Neutrophil (primary cell): Measurements from ENCODE around the gene ZBTB26.
"Not testable (repeated sequence)": the region's sequence is repeated elsewhere in the genome, so short reads cannot be mapped to it uniquely, and the experiment has no call there.

Experiments used
- H3K27ac ChIP-seq: fragments of 200-600 bp; sonication (generic); 2 replicates; pipeline ENCODE4 v1.5.1; 2016; ENCODE audit warnings: mild to moderate bottlenecking, moderate library complexity
- H3K27me3 ChIP-seq: fragments of 200-600 bp; sonication (generic); 2 replicates; pipeline ENCODE4 v1.6.0; 2016; ENCODE audit warnings: mild to moderate bottlenecking
- H3K36me3 ChIP-seq: fragments of 200-600 bp; sonication (generic); 2 replicates; pipeline ENCODE4 v1.5.1; 2017
- H3K4me1 ChIP-seq, 2 experiments: fragments of 200-600 bp in 1 of 2; sonication (generic) in 1 of 2; 1 replicate in 1 of 2; 2 replicates in 1 of 2; pipeline versions ENCODE4 v1.5.1 to v1.6.1; 2013 to 2016; ENCODE audit warnings: low read depth in 1 of 2, low read length in 1 of 2, mild to moderate bottlenecking in 1 of 2, moderate library complexity in 1 of 2; ENCODE audit not compliant: control insufficient read depth in 1 of 2, insufficient read depth in 1 of 2
- H3K4me3 ChIP-seq, 2 experiments: fragments of 200-600 bp in 1 of 2; sonication (generic) in 1 of 2; 1 replicate in 1 of 2; 2 replicates in 1 of 2; pipeline ENCODE4 v1.5.1; 2013 to 2016; ENCODE audit warnings: low read depth in 1 of 2, low read length in 1 of 2, mild to moderate bottlenecking in 1 of 2, moderate library complexity in 1 of 2
- H3K9me3 ChIP-seq: fragments of 200-600 bp; sonication (generic); 2 replicates; pipeline ENCODE4 v1.5.1; 2016
- TF ChIP-seq, protein P1 (sequence below): fragments of 200-600 bp; sonication (generic); IDR thresholded peaks from 2 replicates; pipeline ENCODE4 v1.5.1; 2016; ENCODE audit warnings: antibody characterized with exemption

ZBTB26 gene

DNA sequence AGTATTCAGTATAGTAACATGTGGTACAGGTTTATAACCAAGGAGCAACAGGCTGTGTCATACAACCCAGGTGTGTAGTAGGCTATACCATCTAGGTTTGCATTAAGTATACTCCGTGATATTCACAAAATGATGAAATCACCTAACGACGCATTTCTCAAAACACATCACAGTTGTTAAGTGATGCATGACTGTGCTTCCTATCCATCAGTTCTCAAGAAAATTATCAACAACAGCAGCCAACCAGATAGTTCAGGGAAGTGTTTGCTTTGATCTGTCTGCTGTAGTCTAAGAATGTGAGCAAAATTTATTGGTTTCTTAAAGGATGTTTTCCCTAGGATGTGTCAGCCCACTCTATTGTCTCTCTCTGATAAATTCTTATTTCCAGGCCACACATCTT, 7.4 kb downstream of the ZBTB26 start:
- no peaks in the 10 kb centered on the region for H3K4me1 ChIP-seq
- TF ChIP-seq, protein P1, sequence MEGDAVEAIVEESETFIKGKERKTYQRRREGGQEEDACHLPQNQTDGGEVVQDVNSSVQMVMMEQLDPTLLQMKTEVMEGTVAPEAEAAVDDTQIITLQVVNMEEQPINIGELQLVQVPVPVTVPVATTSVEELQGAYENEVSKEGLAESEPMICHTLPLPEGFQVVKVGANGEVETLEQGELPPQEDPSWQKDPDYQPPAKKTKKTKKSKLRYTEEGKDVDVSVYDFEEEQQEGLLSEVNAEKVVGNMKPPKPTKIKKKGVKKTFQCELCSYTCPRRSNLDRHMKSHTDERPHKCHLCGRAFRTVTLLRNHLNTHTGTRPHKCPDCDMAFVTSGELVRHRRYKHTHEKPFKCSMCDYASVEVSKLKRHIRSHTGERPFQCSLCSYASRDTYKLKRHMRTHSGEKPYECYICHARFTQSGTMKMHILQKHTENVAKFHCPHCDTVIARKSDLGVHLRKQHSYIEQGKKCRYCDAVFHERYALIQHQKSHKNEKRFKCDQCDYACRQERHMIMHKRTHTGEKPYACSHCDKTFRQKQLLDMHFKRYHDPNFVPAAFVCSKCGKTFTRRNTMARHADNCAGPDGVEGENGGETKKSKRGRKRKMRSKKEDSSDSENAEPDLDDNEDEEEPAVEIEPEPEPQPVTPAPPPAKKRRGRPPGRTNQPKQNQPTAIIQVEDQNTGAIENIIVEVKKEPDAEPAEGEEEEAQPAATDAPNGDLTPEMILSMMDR = no peak
- H3K27ac ChIP-seq = no peak overlapping the region
- H3K27me3 ChIP-seq = no peaks in the 10 kb centered on the region
- H3K36me3 ChIP-seq = peaks cover 12% of the 10 kb centered on the region
- H3K9me3 ChIP-seq = no peaks in the 10 kb centered on the region
- H3K4me3 ChIP-seq = no peak overlapping the region

DNA sequence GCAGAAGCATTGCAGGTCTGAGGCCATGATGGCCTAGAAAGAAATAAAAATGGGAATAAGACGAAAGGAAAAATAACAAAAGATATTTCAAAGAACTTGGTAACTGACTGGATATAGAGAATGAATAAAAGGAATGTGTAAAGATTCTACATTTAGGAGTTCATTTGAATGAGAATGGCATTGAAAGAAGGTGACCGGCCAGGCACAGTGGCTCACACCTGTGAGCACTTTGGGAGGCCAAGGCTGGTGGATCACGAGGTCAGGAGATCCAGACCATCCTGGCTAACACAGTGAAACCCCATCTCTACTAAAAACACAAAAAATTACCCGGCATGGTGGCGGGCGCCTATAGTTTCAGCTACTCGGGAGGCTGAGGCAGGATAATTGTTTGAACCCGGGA, 8.6 kb downstream of the ZBTB26 start:
- Histone ChIP-seq H3K27me3 (no peaks in the 10 kb centered on the region), H3K36me3 (peaks cover 19% of the 10 kb centered on the region), H3K4me1 (no peaks in the 10 kb centered on the region), H3K4me3 (no peak overlapping the region), H3K27ac (no peak overlapping the region), H3K9me3 (no peaks in the 10 kb centered on the region)
- TF ChIP-seq, protein P1 = no peak

DNA sequence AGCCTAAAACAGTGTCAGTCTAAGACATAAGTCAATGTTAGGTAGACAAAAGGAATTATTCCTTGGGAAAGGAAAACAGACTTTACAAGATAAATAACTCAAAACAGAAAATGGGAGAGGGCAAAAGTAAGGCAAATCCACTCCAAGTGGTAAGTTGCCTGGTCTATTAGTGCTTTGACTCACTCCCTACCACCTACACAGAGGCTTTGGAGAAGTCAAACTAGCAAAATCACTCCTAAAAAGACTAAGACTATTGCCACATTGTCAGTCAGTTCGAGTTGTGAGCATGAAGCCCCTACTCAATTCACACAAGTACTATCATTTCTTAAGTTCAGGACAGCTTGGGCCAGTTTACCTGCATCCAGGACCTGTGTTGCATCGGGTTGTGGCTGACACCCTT, 13.0 kb downstream of the ZBTB26 start:
- no peak overlapping the region for H3K4me3 ChIP-seq
- peaks cover 19% of the 10 kb centered on the region for H3K36me3 ChIP-seq
- TF ChIP-seq, protein P1 = no peak
- peaks cover 4% of the 10 kb centered on the region in 2 experiments for H3K4me1 ChIP-seq
- no peak overlapping the region for H3K27ac ChIP-seq
- no peaks in the 10 kb centered on the region for H3K27me3 ChIP-seq
- no peaks in the 10 kb centered on the region for H3K9me3 ChIP-seq

DNA sequence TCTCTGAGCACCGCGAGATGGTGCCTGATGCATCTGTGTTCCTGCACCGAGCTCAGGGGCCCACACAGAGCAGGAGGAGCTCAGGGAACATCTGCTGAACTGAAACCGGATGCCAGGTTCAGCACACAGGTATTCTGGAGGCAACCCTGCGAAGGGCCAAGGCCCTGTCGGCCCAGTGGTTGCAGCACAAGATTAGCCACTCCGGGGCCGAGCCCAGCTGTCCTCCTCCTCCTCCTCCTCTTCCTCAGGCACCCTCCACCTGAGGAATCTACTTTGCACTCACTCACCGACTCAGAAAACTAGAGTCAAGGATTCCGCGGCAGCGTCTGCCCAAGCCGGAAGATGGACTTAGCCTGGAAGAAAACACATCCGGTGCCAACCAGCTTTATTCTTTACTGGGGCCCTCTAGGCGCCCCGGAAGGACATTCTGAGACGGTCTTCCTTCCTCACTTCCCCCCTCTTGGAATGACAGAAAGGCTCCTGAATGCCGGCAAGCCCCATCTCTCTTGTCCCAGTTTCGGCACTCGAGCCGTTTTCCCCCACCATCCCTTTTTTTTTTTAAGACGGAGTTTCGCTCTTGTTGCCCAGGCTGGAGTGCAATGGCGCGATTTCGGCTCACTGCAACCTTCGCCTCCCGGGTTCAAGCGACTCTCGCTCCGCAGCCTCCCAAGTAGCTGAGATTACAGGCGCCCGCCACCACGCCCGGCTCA, 18.2 kb downstream of the ZBTB26 start, which contains the start of gene ZBTB6:
Gene ZBTB6, minus strand, starts transcription at position 360 of the 710 bp plus-strand sequence. CDS start 1,251 bp downstream, outside the sequence.
- no peaks in the 10 kb centered on the region for H3K27me3 ChIP-seq
- H3K36me3 ChIP-seq = peaks cover 10% of the 10 kb centered on the region
- peak within 1 kb of the TSS; percentile 74 to 94 for H3K4me3 ChIP-seq
- TF ChIP-seq, protein P1 = no peak
- peaks cover 13 to 15% of the 10 kb centered on the region in 2 experiments for H3K4me1 ChIP-seq
- peak within 1 kb of the TSS; percentile 83 for H3K27ac ChIP-seq
- H3K9me3 ChIP-seq = no peaks in the 10 kb centered on the region

DNA sequence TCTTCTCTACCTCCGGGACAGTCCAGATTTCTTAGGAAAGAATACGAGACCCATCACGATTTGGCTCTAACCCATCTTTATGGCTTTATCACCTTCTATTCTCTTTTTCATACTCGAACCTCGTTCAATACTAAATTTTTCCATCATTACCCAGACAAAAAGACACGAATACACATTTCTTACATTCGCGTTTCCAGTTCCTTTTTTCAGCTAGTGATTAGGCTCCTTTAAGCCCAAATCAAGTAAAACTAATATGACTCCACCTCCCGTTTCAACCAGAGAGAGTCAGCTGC, 18.7 kb downstream of the ZBTB26 start:
- Histone ChIP-seq H3K4me1 (peaks cover 13 to 15% of the 10 kb centered on the region in 2 experiments), H3K27ac (peak overlapping the region; percentile 83), H3K4me3 (peak overlapping the region; percentile 74 to 94), H3K9me3 (no peaks in the 10 kb centered on the region), H3K36me3 (peaks cover 10% of the 10 kb centered on the region), H3K27me3 (no peaks in the 10 kb centered on the region)
- TF ChIP-seq, protein P1 = no peak

DNA sequence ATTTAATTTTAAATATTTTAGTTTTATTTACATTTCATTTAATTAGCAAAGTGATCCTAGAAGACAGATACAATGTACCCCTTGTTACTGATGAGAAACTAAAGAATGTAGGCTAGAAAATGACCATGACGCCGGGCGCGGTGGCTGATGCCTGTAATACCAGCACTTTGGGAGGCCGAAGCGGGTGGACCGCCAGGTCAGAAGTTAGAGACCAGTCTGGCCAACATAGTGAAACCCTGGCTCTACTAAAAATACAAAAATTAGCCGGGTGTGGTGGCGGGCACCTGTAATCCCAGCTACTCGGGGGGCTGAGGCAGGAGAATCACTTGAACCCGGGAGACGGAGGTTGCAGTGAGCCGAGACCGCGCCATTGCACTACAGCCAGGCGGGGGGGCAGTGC, 25.2 kb downstream of the ZBTB26 start:
- H3K36me3 ChIP-seq, H3K4me3 ChIP-seq, H3K27me3 ChIP-seq, H3K9me3 ChIP-seq: not testable (repeated sequence)
- Histone ChIP-seq H3K27ac (peak overlapping the region; percentile 96), H3K4me1 (peaks cover 25 to 27% of the 10 kb centered on the region in 2 experiments)
